Measurements from ENCODE around the gene C6orf15. TPM values are rescaled to one million over a fixed set of nuclear protein-coding genes. Genes with fewer than 3 reads are reported as not detected.
A peak's percentile ranks its signal among the peaks of the same experiment; 100 is the strongest.

Gene C6orf15
- total RNA-seq, 1 donor: not detected

GRCh38 chr6:31094389-31094881, 17.9 kb downstream of the C6orf15 start:
- no peak for DNase-seq (ENCODE audit: low read depth)
- TF ChIP-seq CTCF (IDR thresholded peaks at IDR 0.05; ENCODE audit: insufficient read depth, low read depth, low read length): no peak
- no peak overlapping the region for H3K4me3 ChIP-seq (ENCODE audit: low read depth, low read length)

- no peak for TF ChIP-seq CTCF (IDR thresholded peaks at IDR 0.05; ENCODE audit: insufficient read depth, low read depth, low read length)
- H3K4me3 ChIP-seq (ENCODE audit: low read depth, low read length): no peak overlapping the region
- DNase-seq (ENCODE audit: low read depth): peak; percentile 21
Measured at GRCh38 chr6:31092769-31093505, 19.4 kb downstream of the C6orf15 start.

GRCh38 chr6:31092238-31092637, 20.1 kb downstream of the C6orf15 start:
- DNase-seq (ENCODE audit: low read depth): no peak
- TF ChIP-seq CTCF (IDR thresholded peaks at IDR 0.05; ENCODE audit: insufficient read depth, low read depth, low read length): no peak
- no peak overlapping the region for H3K4me3 ChIP-seq (ENCODE audit: low read depth, low read length)

- H3K4me3 ChIP-seq (ENCODE audit: low read depth, low read length): no peak overlapping the region
- DNase-seq (ENCODE audit: low read depth): no peak
- TF ChIP-seq CTCF (IDR thresholded peaks at IDR 0.05; ENCODE audit: insufficient read depth, low read depth, low read length): no peak
Measured at GRCh38 chr6:31091680-31092079, 20.7 kb downstream of the C6orf15 start.

- TF ChIP-seq CTCF (IDR thresholded peaks at IDR 0.05; ENCODE audit: insufficient read depth, low read depth, low read length): no peak
- DNase-seq (ENCODE audit: low read depth): no peak
- no peak overlapping the region for H3K4me3 ChIP-seq (ENCODE audit: low read depth, low read length)
Measured at GRCh38 chr6:31090973-31091364, 21.4 kb downstream of the C6orf15 start.

- no peak for TF ChIP-seq CTCF (IDR thresholded peaks at IDR 0.05; ENCODE audit: insufficient read depth, low read depth, low read length)
- no peak overlapping the region for H3K4me3 ChIP-seq (ENCODE audit: low read depth, low read length)
- DNase-seq (ENCODE audit: low read depth): no peak
Measured at GRCh38 chr6:31090275-31090972, 22.0 kb downstream of the C6orf15 start.

All from fibroblast of villous mesenchyme (primary cell).